ENCODE measurements around the gene DNAH1. TPM values are rescaled to one million over a fixed set of nuclear protein-coding genes. Genes with fewer than 3 reads are reported as not detected.

DNAH1 gene
- total RNA-seq, 1 donor from 2014 or later = 3.3 TPM

GRCh38 chr3:52383446-52383845 lies 67.3 kb downstream of the DNAH1 start:
- H3K4me1 Mint-ChIP-seq (ENCODE audit: unreplicated experiment) = no peaks in the 10 kb centered on the region
- no peak overlapping the region for H3K4me3 Mint-ChIP-seq (ENCODE audit: unreplicated experiment)
- DNase-seq (ENCODE audit: low spot score) = no peak
- peaks cover 6% of the 10 kb centered on the region for H3K27me3 Mint-ChIP-seq (ENCODE audit: unreplicated experiment)
- peak overlapping the region; percentile 30 for H3K27ac Mint-ChIP-seq (ENCODE audit: unreplicated experiment)
- H3K36me3 Mint-ChIP-seq (ENCODE audit: low read depth, unreplicated experiment) = peaks cover 4% of the 10 kb centered on the region
- no peaks in the 10 kb centered on the region for H3K9me3 Mint-ChIP-seq (ENCODE audit: unreplicated experiment)
- TF ChIP-seq, protein P1, sequence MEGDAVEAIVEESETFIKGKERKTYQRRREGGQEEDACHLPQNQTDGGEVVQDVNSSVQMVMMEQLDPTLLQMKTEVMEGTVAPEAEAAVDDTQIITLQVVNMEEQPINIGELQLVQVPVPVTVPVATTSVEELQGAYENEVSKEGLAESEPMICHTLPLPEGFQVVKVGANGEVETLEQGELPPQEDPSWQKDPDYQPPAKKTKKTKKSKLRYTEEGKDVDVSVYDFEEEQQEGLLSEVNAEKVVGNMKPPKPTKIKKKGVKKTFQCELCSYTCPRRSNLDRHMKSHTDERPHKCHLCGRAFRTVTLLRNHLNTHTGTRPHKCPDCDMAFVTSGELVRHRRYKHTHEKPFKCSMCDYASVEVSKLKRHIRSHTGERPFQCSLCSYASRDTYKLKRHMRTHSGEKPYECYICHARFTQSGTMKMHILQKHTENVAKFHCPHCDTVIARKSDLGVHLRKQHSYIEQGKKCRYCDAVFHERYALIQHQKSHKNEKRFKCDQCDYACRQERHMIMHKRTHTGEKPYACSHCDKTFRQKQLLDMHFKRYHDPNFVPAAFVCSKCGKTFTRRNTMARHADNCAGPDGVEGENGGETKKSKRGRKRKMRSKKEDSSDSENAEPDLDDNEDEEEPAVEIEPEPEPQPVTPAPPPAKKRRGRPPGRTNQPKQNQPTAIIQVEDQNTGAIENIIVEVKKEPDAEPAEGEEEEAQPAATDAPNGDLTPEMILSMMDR (IDR thresholded peaks at IDR 0.05; ENCODE audit: unreplicated experiment) = no peak

GRCh38 chr3:52384019-52384761 lies 68.1 kb downstream of the DNAH1 start:
- Mint-ChIP-seq H3K4me3 (ENCODE audit: unreplicated experiment) (no peak overlapping the region), H3K27me3 (ENCODE audit: unreplicated experiment) (peaks cover 4% of the 10 kb centered on the region), H3K27ac (ENCODE audit: unreplicated experiment) (no peak overlapping the region), H3K36me3 (ENCODE audit: low read depth, unreplicated experiment) (peaks cover 4% of the 10 kb centered on the region), H3K4me1 (ENCODE audit: unreplicated experiment) (no peaks in the 10 kb centered on the region), H3K9me3 (ENCODE audit: unreplicated experiment) (no peaks in the 10 kb centered on the region)
- DNase-seq (ENCODE audit: low spot score) = no peak
- TF ChIP-seq, protein P1 (IDR thresholded peaks at IDR 0.05; ENCODE audit: unreplicated experiment) = no peak

DNA sequence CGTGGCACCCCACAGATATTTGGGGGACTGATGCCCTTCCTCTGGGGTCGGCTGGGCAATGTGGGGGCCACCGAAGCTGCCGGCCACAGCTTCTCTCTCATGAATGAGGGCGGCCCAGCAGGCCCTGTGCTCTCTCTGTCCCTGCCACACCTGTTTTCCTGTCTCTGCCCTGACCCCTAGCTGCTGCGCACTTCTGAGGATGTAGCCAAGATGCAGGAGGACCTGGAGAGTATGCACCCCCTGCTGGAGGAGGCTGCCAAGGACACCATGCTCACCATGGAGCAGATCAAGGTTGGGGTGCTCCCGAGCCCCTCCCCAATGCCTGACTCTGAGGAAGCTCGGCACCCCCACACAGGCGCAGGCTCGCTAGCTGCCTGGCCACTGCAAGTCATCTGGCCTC lies 69.0 kb downstream of the DNAH1 start:
- Mint-ChIP-seq H3K36me3 (ENCODE audit: low read depth, unreplicated experiment) (peaks cover 4% of the 10 kb centered on the region), H3K27ac (ENCODE audit: unreplicated experiment) (no peak overlapping the region), H3K4me3 (ENCODE audit: unreplicated experiment) (no peak overlapping the region), H3K4me1 (ENCODE audit: unreplicated experiment) (no peaks in the 10 kb centered on the region), H3K9me3 (ENCODE audit: unreplicated experiment) (no peaks in the 10 kb centered on the region), H3K27me3 (ENCODE audit: unreplicated experiment) (peaks cover 6% of the 10 kb centered on the region)
- DNase-seq (ENCODE audit: low spot score) = peak; percentile 74
- TF ChIP-seq, protein P1 (IDR thresholded peaks at IDR 0.05; ENCODE audit: unreplicated experiment) = peak; percentile 60

GRCh38 chr3:52387481-52387880 lies 71.4 kb downstream of the DNAH1 start:
- Mint-ChIP-seq H3K36me3 (ENCODE audit: low read depth, unreplicated experiment) (no peaks in the 10 kb centered on the region), H3K4me3 (ENCODE audit: unreplicated experiment) (no peak overlapping the region), H3K4me1 (ENCODE audit: unreplicated experiment) (no peaks in the 10 kb centered on the region), H3K27me3 (ENCODE audit: unreplicated experiment) (peaks cover 10% of the 10 kb centered on the region), H3K9me3 (ENCODE audit: unreplicated experiment) (no peaks in the 10 kb centered on the region), H3K27ac (ENCODE audit: unreplicated experiment) (no peak overlapping the region)
- DNase-seq (ENCODE audit: low spot score) = no peak
- TF ChIP-seq, protein P1 (IDR thresholded peaks at IDR 0.05; ENCODE audit: unreplicated experiment) = no peak

DNA sequence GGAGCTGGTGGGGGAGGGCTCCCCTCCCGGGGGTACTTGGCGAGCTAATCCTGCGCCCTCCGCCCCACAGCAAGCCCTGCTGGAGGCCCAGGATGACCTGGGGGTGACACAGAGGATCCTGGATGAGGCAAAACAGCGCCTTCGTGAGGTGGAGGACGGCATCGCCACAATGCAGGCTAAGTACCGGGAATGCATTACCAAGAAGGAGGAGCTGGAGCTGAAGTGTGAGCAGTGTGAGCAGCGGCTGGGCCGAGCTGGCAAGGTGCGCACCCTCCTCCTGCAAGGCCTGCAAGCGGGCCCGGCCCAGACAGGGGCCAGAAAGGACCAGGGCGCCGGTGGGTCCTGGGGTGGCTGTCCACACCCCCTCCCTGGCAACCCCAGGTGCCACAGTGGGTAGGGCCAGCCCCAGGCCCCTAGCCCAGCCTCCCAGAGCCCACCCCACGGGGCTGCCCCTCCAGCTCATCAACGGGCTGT lies 72.3 kb downstream of the DNAH1 start:
- Mint-ChIP-seq H3K36me3 (ENCODE audit: low read depth, unreplicated experiment) (no peaks in the 10 kb centered on the region), H3K4me1 (ENCODE audit: unreplicated experiment) (no peaks in the 10 kb centered on the region), H3K4me3 (ENCODE audit: unreplicated experiment) (no peak overlapping the region), H3K27ac (ENCODE audit: unreplicated experiment) (no peak overlapping the region), H3K9me3 (ENCODE audit: unreplicated experiment) (no peaks in the 10 kb centered on the region), H3K27me3 (ENCODE audit: unreplicated experiment) (peaks cover 10% of the 10 kb centered on the region)
- TF ChIP-seq, protein P1 (IDR thresholded peaks at IDR 0.05; ENCODE audit: unreplicated experiment) = no peak
- peak; percentile 28 for DNase-seq (ENCODE audit: low spot score)

All from endothelial cell (in vitro differentiated cells).